ENCODE results near the gene FUOM.

FUOM gene

GRCh38 chr10:133349577-133350011 is 8.2 kb downstream of the FUOM start:
- DNase-seq = no peak

GRCh38 chr10:133349160-133349568 is 8.7 kb downstream of the FUOM start:
- DNase-seq = no peak

GRCh38 chr10:133347710-133348517 is 9.9 kb downstream of the FUOM start:
- DNase-seq = no peak

DNA sequence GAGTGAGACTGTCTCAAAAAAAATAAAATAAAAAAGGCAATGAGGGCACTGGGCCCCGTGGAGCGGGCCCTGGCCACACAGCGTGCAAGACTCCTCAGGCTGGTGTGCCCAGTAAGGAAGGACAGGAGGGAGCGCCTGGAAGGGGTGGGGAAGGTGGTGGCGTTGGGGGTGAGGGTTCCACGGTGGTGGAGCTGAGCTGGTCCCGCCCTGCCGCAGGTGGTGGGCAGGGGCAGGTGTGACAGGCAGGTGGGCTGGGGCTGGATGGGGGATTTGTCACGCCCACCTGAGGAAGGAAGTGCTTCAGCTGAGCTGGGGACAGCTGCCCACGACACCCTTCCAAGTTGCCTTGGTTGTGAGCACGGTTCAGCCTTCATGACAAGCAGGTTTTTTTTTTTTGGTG is 11.4 kb downstream of the FUOM start:
- no peak for DNase-seq

GRCh38 chr10:133344236-133344635 is 13.6 kb downstream of the FUOM start:
- DNase-seq = no peak

DNA sequence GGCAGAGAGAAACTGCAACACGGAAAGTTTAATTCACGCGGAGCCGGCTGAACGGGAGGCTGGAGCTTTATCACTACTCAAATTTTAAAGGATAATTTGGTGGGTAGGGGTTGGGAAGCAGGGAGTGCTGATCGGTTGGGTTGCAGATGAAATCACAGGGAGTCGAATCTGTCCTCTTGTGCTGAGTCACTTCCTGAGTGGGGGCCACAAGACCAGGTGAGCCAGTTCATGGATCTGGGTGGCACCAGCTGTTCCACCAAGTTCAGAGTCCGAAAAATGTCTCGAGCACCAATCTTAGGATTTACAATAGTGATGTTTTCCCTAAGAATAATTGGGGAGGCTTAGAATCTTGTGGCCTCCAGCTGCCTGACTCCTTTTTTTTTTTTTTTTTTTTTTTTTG is 14.3 kb downstream of the FUOM start:
- DNase-seq = no peak

- DNase-seq = no peak
Measured at GRCh38 chr10:133342942-133343341, 14.9 kb downstream of the FUOM start.

- no peak for DNase-seq
Measured at GRCh38 chr10:133341983-133342382, 15.8 kb downstream of the FUOM start.

- no peak for DNase-seq
Measured at GRCh38 chr10:133339708-133340380, 18.0 kb downstream of the FUOM start.

GRCh38 chr10:133338080-133339071 is 19.4 kb downstream of the FUOM start:
- DNase-seq = no peak

- no peak for DNase-seq
Measured at GRCh38 chr10:133337370-133337725, 20.5 kb downstream of the FUOM start.

GRCh38 chr10:133336577-133337369 is 21.0 kb downstream of the FUOM start, which contains the start of gene CALY:
Gene CALY (minus strand): TSS chr10:133336896. CDS start chr10:133328989, 7,907 bp downstream.
- DNase-seq = no peak

- DNase-seq = no peak
Measured at GRCh38 chr10:133336118-133336576, 21.7 kb downstream of the FUOM start.

DNA sequence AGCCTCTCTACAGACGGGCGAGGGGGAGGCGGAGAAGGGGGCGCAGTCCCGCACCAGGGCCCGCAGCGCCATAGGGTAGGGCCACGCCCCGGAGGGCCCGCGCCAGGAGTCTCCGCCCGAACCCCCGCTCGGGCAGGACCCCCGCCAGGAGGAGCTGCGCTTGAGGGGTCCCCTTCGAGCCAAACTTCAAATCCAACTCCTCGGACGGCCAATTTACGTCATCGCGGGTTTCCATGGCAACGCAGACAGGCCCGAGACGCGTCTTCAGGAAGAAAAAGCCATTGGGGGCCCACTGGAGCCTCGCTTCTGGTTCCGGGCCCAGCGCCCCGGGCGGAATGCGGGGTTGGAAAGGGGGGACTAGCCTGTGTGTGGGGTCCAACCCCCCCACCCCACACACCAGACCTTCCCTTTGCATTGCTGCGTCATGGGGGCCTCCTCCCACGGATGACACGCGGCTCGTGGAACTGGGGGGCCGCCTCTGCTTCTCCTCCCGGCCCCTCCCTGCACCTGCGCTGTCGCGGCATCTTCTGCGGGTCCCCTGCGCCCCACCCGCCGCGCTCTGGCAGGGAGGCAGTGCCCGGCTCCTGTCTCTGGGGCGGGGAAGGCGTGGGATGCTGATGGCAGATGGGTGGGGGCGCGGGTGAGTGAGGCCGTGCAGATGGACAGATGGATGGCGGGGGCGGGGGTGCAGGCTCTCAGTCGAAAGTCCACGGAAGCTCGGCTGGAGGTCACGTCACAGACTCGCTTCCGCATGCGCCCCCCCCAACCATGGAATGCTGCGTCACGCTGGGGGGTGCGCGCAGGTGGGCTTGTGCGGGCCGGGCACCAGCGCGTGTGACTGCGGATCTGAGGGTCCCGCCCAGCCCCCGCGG is 22.3 kb downstream of the FUOM start:
- DNase-seq = no peak

DNA sequence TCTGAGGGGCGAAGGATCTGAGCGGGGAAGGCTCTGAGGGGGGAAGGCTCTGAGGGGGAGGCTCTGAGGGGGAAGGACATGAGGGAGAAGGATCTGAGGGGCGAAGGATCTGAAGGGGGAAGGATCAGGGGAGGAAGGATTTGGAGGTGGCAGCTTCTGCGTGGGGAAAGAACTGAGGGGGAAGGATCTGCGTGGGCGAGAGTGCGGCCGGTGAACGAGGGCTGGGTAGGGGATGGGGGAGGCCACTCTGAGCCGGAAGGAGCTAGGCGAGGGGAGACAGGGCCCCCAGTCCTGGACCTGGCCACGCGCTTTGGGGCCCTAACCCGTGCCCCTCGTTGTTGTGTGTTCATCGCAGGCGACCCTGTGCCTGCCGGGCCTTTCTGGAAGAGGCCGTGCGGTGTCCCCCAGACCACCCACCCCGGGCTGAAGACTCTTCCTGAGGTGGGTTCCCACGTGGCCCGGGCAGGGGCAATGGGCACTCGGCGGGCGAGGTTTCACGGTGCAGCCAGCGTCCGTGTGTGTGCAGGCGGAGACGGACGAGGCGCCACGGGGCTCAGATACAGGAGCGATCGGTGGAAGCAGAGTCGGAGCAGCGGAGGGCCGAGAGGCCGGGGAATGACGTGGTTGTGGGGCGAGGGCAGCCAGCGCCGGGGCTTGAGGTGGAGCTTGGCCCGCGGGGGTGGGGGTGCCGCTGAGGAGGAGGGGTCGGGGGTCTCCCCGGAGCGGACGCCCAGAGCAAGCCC is 23.1 kb downstream of the FUOM start:
- no peak for DNase-seq

DNA sequence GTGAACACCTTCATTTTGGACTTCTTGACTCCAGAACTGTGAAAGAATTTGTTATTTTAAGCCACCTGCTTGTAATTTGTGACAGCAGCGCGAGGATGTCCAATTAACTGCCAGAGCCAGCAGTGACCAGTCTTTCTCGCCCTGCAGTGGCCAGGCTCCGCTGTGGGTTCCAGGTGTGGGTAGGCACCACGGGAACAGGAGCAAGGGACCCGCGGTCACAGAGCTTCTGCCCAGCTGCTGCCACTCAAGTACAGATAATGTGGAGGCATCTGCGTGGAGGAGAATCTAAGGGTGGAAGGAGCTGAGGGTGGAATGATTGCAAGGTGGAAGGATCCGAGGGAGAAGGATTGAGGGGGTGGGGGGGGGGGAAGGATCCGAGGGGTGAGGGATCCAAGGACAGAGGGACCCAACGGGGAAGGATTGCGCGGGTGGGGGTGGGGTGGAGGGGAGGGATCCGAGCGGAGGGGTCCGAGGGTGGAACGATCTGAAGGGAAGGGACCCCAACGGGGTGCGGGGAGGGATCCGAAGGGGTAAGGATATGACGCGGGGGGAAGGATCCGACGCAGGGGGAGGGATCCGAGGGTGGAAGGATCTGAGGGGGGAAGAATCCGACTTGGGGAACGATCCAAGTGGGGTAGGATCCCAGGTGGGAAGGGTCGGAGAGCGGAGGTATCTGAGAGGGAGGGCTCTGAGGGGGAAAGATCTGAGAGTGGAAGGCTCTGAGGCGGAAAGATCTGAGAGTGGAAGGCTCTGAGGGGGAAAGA is 24.7 kb downstream of the FUOM start:
- DNase-seq = no peak

- DNase-seq = no peak
Measured at GRCh38 chr10:133329491-133330202, 28.2 kb downstream of the FUOM start.

Measured in cortex of kidney (tissue), 1 donor.